ENCODE results near the gene FBXO41.

FBXO41 gene

GRCh38 chr2:73252238-73253027, 31.8 kb downstream of the FBXO41 start:
- no peak for TF ChIP-seq REST (IDR thresholded peaks at IDR 0.05; ENCODE audit: insufficient read depth in 1 of 2, low read depth in 2 of 2, low read length in 2 of 2)
- no peak for TF ChIP-seq SIN3A (IDR thresholded peaks at IDR 0.05; ENCODE audit: borderline replicate concordance, insufficient read depth, low read length)
- no peak for TF ChIP-seq FOXP2 (optimal IDR thresholded peaks at IDR 0.05; ENCODE audit: borderline replicate concordance, extremely low read depth, extremely low read length, insufficient read depth)
- TF ChIP-seq POLR2AphosphoS5 (IDR thresholded peaks at IDR 0.05; ENCODE audit: low read depth, low read length) = no peak
- TF ChIP-seq TAF1 (IDR thresholded peaks at IDR 0.05; ENCODE audit: borderline replicate concordance, insufficient read depth, low read length) = no peak

GRCh38 chr2:73250872-73251846, 33.1 kb downstream of the FBXO41 start:
- no peak for TF ChIP-seq SIN3A (IDR thresholded peaks at IDR 0.05; ENCODE audit: borderline replicate concordance, insufficient read depth, low read length)
- no peak for TF ChIP-seq FOXP2 (optimal IDR thresholded peaks at IDR 0.05; ENCODE audit: borderline replicate concordance, extremely low read depth, extremely low read length, insufficient read depth)
- no peak for TF ChIP-seq REST (IDR thresholded peaks at IDR 0.05; ENCODE audit: insufficient read depth in 1 of 2, low read depth in 2 of 2, low read length in 2 of 2)
- TF ChIP-seq POLR2AphosphoS5 (IDR thresholded peaks at IDR 0.05; ENCODE audit: low read depth, low read length) = no peak
- no peak for TF ChIP-seq TAF1 (IDR thresholded peaks at IDR 0.05; ENCODE audit: borderline replicate concordance, insufficient read depth, low read length)

- TF ChIP-seq REST (IDR thresholded peaks at IDR 0.05; ENCODE audit: insufficient read depth in 1 of 2, low read depth in 2 of 2, low read length in 2 of 2) (no peak), POLR2AphosphoS5 (IDR thresholded peaks at IDR 0.05; ENCODE audit: low read depth, low read length) (no peak), TAF1 (IDR thresholded peaks at IDR 0.05; ENCODE audit: borderline replicate concordance, insufficient read depth, low read length) (no peak), SIN3A (IDR thresholded peaks at IDR 0.05; ENCODE audit: borderline replicate concordance, insufficient read depth, low read length) (no peak), FOXP2 (optimal IDR thresholded peaks at IDR 0.05; ENCODE audit: borderline replicate concordance, extremely low read depth, extremely low read length, insufficient read depth) (no peak)
These were observed 34.6 kb downstream of the FBXO41 start for GRCh38 chr2:73249636-73250035.

- TF ChIP-seq REST (IDR thresholded peaks at IDR 0.05; ENCODE audit: insufficient read depth in 1 of 2, low read depth in 2 of 2, low read length in 2 of 2) (no peak), TAF1 (IDR thresholded peaks at IDR 0.05; ENCODE audit: borderline replicate concordance, insufficient read depth, low read length) (no peak), SIN3A (IDR thresholded peaks at IDR 0.05; ENCODE audit: borderline replicate concordance, insufficient read depth, low read length) (no peak), FOXP2 (optimal IDR thresholded peaks at IDR 0.05; ENCODE audit: borderline replicate concordance, extremely low read depth, extremely low read length, insufficient read depth) (no peak)
These were observed 37.4 kb downstream of the FBXO41 start for GRCh38 chr2:73246850-73247249.
